ENCODE results near the gene JAKMIP2.

JAKMIP2 gene

GRCh38 chr5:147788023-147788422 lies 5.5 kb upstream of the JAKMIP2 start:
- no peak for DNase-seq (ENCODE audit: low read depth in 3 of 3)

- DNase-seq (ENCODE audit: low read depth in 3 of 3): no peak
These were observed 3.6 kb upstream of the JAKMIP2 start for GRCh38 chr5:147786142-147786541.

DNA sequence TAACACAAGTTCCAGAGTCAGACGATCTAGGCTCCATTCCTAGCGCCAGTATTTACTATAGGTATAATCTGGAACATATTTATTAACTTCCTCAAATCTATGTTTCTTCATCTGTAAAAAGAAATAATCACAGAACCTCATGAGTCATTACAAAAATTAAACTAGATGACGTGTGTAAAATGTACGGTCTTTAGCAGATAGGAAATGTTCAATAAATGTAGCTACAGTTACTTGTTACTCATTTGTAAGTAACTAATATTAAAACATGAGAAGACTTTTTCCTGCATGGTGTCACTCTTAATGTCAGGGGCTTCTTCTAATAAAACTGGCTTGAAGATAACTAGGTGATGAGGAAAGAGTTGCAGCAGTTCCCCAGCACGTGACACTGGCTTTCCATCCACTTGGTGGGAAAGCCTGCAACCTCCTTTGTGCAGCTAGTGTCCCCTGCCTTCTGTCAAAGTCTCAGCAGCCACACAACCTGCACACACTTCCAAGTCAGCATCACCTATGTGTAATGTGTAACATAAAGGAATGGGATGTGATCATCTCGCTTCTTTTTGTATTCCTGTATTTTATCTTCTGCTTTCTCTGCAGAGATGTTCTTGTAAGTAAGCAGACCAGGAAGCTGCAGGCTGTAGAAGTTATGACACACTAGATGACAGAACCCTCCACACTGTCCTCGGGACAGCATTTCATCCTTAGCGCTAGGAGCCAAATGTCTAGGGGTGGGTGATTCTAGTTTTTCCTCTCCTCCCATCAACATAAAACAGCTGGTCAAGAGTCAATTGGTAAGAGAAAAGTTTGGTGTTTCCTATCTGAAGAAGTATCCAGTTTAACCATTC lies 1.8 kb upstream of the JAKMIP2 start:
- no peak for DNase-seq (ENCODE audit: low read depth in 3 of 3)

- no peak for DNase-seq (ENCODE audit: low read depth in 3 of 3)
These were observed 1.5 kb downstream of the JAKMIP2 start for GRCh38 chr5:147780924-147781573.

DNA sequence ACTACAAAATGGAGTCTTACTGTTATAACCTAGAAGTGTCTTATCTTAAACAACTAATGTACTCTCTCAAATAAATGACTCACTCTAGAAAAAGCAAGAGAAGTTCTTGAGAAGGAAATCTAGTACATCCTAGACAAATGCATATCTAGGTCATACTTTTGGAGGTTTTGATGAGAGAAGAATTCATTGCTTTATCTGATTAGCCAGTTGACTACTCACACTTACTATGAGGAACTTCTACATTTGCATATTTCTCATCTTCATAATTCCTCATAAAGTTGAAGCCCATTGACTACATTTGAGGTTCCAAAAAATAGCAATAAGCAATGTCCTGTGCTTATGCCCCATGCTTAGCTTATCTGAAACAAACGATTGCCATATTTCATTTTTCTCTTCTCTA lies 2.8 kb downstream of the JAKMIP2 start:
- DNase-seq (ENCODE audit: low read depth in 3 of 3): no peak

DNA sequence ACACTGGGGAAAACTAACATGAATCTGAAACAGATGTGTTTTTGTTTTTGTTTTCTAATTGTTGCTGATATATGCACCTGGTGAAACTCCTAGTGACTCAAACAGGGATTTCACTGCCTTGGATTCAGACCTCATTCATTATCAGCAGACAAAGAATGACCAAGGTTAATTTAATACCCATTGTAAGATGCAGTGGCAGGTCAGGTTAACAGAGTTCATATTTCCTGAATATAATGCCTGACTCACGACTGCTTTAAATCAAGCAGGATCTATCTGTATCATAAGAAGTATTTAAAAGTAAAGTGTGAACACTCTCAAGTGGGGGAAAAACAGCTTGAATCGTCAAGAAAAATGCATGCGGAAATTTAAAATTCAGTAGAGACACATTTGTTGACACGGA lies 5.5 kb downstream of the JAKMIP2 start:
- DNase-seq (ENCODE audit: low read depth in 3 of 3): no peak

DNA sequence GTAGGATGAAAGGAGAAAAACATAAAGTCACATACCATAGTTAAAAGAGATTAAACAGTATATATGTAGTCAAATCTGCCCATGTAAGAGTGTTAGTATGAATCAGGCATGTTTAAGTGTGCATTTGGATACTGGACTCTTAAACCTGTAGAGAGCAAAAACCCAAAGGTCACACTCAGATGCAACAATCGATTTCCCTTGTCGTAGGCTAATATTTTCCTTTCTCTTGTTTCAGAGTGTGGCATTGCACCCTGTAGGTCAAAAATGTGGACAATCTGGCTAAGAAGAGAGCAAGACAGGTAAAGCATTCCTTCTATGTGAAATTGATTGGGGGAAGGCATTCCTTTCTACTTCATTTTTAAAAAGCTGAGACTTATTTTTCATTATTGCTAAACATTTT lies 8.9 kb downstream of the JAKMIP2 start:
- no peak for DNase-seq (ENCODE audit: low read depth in 3 of 3)

DNA sequence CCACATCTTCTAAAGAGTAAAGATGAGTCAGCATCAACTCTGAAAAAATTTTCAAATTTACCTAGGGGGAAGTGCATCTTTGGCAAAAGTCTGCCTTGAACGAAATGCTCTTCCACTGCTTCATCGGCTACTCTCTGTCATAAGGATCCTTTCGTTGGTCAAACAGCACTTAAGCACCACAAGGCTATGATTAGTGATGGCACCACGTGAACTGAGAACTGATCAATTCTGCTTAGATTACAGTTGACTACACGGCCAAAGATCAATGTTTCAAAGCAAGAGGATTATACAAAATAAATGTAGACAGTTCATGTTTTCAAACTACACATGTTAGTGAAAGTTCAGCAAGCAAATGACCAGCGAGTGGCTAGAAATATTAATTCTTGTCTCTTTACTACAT lies 9.4 kb downstream of the JAKMIP2 start:
- DNase-seq (ENCODE audit: low read depth in 3 of 3): no peak

GRCh38 chr5:147767048-147767447 lies 15.5 kb downstream of the JAKMIP2 start:
- no peak for DNase-seq (ENCODE audit: low read depth in 3 of 3)

- no peak for DNase-seq (ENCODE audit: low read depth in 3 of 3)
These were observed 18.6 kb downstream of the JAKMIP2 start for GRCh38 chr5:147763791-147764525.

- DNase-seq (ENCODE audit: low read depth in 3 of 3): no peak
These were observed 22.2 kb downstream of the JAKMIP2 start for GRCh38 chr5:147760086-147760875.

DNA sequence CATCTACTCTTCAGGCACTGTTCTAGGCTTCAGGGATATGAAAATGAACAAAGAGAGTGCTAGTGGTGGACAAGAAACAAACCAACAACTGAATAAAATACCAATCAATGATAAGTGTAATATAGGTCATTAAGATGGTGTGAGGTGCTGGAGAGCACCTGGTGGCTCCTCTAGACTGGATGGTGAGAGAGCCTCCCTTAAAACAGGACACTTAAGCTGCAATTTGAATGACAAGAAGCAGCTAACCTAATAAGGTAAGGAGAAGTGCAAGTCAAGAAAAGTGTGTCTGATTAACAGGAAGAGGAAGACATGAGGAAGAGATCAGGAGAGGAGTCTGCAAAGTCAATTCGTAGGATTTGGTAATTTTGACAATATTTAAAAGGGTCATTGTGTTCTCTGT lies 23.1 kb downstream of the JAKMIP2 start:
- no peak for DNase-seq (ENCODE audit: low read depth in 3 of 3)

- no peak for DNase-seq (ENCODE audit: low read depth in 3 of 3)
These were observed 26.0 kb downstream of the JAKMIP2 start for GRCh38 chr5:147756566-147756965.

DNA sequence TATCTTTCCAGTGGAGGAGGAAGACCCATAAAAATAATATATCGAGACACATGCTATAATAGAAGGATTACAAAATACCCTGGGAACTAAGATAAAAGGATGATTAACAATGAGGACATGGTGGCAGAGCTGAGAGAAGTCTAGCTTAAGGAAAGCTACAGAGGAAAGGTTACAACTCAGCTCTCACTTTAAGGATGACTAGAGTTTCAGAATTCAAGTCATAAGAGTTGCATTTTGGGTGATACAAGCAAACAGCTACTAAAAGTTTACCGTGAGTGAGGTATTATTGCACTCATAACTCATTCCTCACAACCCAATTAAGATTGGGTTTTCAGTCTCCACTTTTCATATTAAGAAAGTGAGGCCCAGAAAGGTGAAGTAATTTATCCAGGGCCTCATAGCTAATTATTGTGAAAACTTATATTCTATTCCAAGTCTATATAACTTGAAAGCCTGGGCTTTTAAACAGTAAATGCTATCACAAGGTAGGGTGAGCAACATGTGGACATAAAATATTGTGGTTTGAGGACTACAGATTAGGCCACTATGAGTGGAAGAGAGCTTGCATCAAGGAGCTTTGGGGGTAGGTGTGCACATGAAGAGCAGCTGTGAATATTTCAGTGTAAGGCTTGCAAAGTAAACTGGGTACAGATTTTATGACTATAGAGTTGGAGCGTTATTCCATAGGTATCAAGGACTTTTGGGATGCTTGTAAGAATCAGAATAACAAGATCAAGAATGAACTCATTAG lies 28.0 kb downstream of the JAKMIP2 start:
- DNase-seq (ENCODE audit: low read depth in 3 of 3): no peak

GRCh38 chr5:147753765-147754164 lies 28.8 kb downstream of the JAKMIP2 start:
- no peak for DNase-seq (ENCODE audit: low read depth in 3 of 3)

DNA sequence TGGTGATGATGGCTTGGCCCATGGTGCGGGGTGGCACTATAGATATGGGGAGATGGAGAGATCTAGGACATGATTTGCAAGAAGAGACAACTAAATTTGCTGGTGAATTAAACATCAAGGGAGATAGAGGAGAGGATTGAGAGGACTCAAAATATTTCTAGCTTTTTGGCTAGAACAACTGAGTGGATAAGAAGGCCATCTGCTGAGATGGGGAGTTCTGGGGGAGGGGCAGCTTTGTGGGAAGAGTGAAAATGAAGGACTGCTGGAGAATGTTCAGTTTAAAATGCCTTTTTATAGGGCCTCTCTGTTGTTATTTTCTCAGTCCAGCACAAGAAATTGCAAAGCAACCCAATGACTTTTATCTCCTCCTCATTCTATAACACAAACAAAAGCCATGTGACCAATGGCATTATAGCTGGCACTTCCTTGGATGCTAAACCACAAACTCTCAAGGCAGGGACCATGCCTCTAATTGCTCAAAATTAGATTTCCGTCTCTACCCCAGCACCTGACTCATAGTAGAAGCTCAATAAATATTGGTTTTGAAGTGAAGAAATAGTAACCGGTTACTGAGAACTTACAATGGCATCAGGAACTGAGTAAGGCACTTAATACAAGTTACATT lies 29.8 kb downstream of the JAKMIP2 start:
- DNase-seq (ENCODE audit: low read depth in 3 of 3): no peak

DNA sequence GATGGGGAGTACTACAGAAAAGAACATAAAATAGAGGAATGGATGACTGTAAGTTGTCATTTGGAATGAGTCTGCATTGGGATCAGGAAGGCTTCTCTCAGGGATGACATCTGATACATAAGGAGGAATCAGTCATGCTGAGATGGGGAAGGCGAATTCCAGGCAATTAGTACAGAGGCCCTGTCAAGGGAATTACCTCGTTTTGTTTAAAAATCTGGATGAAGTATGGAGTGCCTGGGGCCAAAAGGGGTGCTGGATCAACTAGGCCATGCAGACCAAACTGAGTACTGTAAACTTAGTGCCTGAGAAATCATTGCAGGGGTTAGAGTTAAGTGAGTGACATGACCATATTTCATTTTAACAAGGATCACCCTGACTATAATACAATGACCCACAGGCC lies 30.5 kb downstream of the JAKMIP2 start:
- DNase-seq (ENCODE audit: low read depth in 3 of 3): no peak

- no peak for DNase-seq (ENCODE audit: low read depth in 3 of 3)
These were observed 31.2 kb downstream of the JAKMIP2 start for GRCh38 chr5:147751156-147751830.

DNA sequence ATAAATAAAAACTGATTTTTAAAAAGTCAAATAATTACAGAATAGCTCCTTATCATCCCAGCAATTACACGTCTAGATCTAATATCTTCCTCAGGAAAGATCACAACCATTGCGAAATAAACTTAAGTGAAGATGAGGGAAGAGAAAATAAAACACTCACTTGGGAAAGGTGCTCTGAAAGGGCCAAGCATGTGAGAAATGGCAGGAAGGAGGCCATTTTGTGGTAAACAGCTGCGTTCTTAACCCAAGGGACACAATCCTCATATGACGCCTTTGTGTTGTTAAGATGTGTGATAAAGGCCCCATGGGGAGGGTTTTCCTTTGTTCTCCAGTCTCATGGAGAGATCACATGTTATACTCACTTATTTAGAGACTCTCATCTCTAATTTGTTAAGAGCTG lies 32.5 kb downstream of the JAKMIP2 start:
- DNase-seq (ENCODE audit: low read depth in 3 of 3): no peak

- DNase-seq (ENCODE audit: low read depth in 3 of 3): no peak
These were observed 33.9 kb downstream of the JAKMIP2 start for GRCh38 chr5:147748590-147748989.
